Hepatocyte (in vitro differentiated cells): ENCODE measurements around the gene DYDC2.

Source experiments
- EZH2 ChIP-seq: fragments of 200-600 bp; sonication (generic); IDR thresholded peaks from 2 replicates; pipeline ENCODE4 v1.6.1; 2016; ENCODE audit warnings: antibody characterized with exemption, mild to moderate bottlenecking, borderline replicate concordance
- EZH2phosphoT487 ChIP-seq: fragments of 200-600 bp; sonication (generic); IDR thresholded peaks from one replicate; pipeline ENCODE4 v1.6.1; 2018; ENCODE audit warnings: antibody characterized with exemption, mild to moderate bottlenecking, low read depth, moderate library complexity; ENCODE audit not compliant: unreplicated experiment, severe bottlenecking
- TF ChIP-seq, protein P1 (sequence below): fragments of 200-600 bp; sonication (generic); IDR thresholded peaks from 2 replicates; pipeline ENCODE4 v1.5.1; 2016; ENCODE audit warnings: antibody characterized with exemption, mild to moderate bottlenecking; ENCODE audit not compliant: poor library complexity

DNA sequence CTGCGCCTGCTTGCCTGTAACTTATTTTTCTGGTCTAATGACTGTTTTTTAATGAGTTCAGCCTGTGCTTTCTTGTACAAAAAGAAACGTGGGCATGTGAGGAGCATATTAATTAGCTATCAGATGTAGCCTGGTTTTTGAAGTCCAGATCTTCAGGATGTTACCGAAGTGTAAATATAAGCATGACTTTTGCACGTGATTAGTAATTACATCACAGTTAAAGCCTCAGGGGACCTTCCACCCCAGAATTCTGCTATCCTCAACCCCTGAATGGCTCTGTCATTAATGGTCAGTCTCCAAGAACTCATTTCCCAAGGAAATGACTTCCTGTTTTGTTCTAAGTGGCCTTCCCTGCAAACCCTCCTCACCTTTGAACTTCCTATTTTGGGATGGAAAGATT is 49.6 kb downstream of the DYDC2 start:
- TF ChIP-seq, protein P1, sequence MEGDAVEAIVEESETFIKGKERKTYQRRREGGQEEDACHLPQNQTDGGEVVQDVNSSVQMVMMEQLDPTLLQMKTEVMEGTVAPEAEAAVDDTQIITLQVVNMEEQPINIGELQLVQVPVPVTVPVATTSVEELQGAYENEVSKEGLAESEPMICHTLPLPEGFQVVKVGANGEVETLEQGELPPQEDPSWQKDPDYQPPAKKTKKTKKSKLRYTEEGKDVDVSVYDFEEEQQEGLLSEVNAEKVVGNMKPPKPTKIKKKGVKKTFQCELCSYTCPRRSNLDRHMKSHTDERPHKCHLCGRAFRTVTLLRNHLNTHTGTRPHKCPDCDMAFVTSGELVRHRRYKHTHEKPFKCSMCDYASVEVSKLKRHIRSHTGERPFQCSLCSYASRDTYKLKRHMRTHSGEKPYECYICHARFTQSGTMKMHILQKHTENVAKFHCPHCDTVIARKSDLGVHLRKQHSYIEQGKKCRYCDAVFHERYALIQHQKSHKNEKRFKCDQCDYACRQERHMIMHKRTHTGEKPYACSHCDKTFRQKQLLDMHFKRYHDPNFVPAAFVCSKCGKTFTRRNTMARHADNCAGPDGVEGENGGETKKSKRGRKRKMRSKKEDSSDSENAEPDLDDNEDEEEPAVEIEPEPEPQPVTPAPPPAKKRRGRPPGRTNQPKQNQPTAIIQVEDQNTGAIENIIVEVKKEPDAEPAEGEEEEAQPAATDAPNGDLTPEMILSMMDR = no peak
- TF ChIP-seq EZH2 (no peak), EZH2phosphoT487 (no peak)
